Left lung (tissue), 10 donors: ENCODE data around the gene GRSF1. TPM values are rescaled to one million over a fixed set of nuclear protein-coding genes. Genes with fewer than 3 reads are reported as not detected.
"Not testable (repeated sequence)": the region's sequence is repeated elsewhere in the genome, so short reads cannot be mapped to it uniquely, and the experiment has no call there.

Source experiments
- ATAC-seq: fragments of 200-7000 bp; cut with Tn5 transposase; one replicate; pipeline ENCODE4 v1.9.1; 2020; ENCODE audit warnings: moderate library complexity
- DNase-seq, 4 donors: peaks; one replicate each; pipeline ENCODE4 v3.0.0-alpha.2; 2013 to 2020
- H3K27ac ChIP-seq, 2 donors: fragments of 200-600 bp; sonication (generic) in 1 of 2; one replicate each; pipeline versions ENCODE4 v1.5.0 to v1.8.0; 2020 to 2021
- H3K27me3 ChIP-seq, 2 donors: fragments of 200-600 bp; sonication (generic) in 1 of 2; one replicate each; pipeline versions ENCODE4 v1.5.0 to v1.8.0; 2020 to 2021
- H3K36me3 ChIP-seq, 2 donors: fragments of 200-600 bp; sonication (generic) in 1 of 2; one replicate each; pipeline versions ENCODE4 v1.5.0 to v1.8.0; 2020 to 2021
- H3K4me1 ChIP-seq, 2 donors: fragments of 200-600 bp; one replicate each; pipeline ENCODE4 v1.8.0; 2021
- H3K4me3 ChIP-seq, 2 donors: fragments of 200-600 bp; sonication (generic) in 1 of 2; one replicate each; pipeline versions ENCODE4 v1.5.0 to v1.8.0; 2020 to 2021; ENCODE audit warnings: mild to moderate bottlenecking in 1 of 2
- H3K9me3 ChIP-seq, 2 donors: fragments of 200-600 bp; sonication (generic) in 1 of 2; one replicate each; pipeline versions ENCODE4 v1.5.0 to v1.8.0; 2020 to 2021
- intact Hi-C, 2 donors: fragments of 100-400 bp; cut with DNase I; formaldehyde crosslinking; loops; one replicate each; pipeline versions ENCODE4 v1.11.2 to v1.14.2; 2022
- polyA plus RNA-seq, 6 donors: library from polyadenylated mRNA; unstranded; fragments of 120-200 nt; gene quantifications; one replicate each; pipeline ENCODE4 v1.2.1, GENCODE V29; 2013; ENCODE audit not compliant: insufficient read length in 6 of 6
- total RNA-seq, 2 donors: library from RNA; stranded (reverse); fragmentation: NEBNext Ultra II Directional; extraction: Animal tissue kit (Norgen Biotek cat#: 25700); gene quantifications; one replicate each; pipeline ENCODE4 v1.2.1, GENCODE V29; 2021
- TF ChIP-seq, protein P1 (sequence below), 2 donors: fragments of 200-600 bp; sonication (generic) in 1 of 2; IDR thresholded peaks; one replicate each; pipeline versions ENCODE4 v1.5.0 to v1.8.0; 2021; ENCODE audit warnings: antibody characterized with exemption in 2 of 2
- donor health status: DM: no; HTN: yes; CAD: no.
- donor health status: DM: no; HTN: no; CAD: no.

The GRSF1 gene
- total and polyA plus RNA-seq, 8 donors: 60.3 to 143 (median 128) TPM

DNA sequence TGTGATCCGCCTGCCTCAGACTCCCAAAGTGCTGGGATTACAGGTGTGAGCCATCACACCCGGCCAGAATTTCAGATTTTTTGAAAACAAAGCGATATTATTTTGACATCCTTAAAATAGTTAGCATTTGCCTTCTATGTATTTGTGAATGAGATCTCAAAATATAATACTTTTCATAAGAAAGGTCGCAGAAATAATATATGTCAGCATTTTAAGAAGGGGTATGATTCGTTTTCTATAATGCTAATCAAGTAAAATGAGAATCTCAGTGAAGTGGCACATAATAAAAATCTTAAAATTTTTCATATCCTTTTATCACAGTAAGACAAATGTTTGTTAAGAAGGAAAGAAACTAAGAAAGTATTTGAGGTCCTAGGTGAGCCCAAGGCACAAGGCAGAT is 52.2 kb downstream of the GRSF1 start:
- Histone ChIP-seq H3K27me3 (no peaks in the 10 kb centered on the region), H3K4me3 (no peak overlapping the region), H3K4me1 (no peaks in the 10 kb centered on the region), H3K36me3 (peaks cover 0 to 55% of the 10 kb centered on the region in 2 donors), H3K27ac (no peak overlapping the region), H3K9me3 (no peaks in the 10 kb centered on the region)
- ATAC-seq (no peak), DNase-seq (no peak)
- intact Hi-C loops: no loop called here
- TF ChIP-seq, protein P1, sequence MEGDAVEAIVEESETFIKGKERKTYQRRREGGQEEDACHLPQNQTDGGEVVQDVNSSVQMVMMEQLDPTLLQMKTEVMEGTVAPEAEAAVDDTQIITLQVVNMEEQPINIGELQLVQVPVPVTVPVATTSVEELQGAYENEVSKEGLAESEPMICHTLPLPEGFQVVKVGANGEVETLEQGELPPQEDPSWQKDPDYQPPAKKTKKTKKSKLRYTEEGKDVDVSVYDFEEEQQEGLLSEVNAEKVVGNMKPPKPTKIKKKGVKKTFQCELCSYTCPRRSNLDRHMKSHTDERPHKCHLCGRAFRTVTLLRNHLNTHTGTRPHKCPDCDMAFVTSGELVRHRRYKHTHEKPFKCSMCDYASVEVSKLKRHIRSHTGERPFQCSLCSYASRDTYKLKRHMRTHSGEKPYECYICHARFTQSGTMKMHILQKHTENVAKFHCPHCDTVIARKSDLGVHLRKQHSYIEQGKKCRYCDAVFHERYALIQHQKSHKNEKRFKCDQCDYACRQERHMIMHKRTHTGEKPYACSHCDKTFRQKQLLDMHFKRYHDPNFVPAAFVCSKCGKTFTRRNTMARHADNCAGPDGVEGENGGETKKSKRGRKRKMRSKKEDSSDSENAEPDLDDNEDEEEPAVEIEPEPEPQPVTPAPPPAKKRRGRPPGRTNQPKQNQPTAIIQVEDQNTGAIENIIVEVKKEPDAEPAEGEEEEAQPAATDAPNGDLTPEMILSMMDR (IDR thresholded peaks at IDR 0.05): no peak

DNA sequence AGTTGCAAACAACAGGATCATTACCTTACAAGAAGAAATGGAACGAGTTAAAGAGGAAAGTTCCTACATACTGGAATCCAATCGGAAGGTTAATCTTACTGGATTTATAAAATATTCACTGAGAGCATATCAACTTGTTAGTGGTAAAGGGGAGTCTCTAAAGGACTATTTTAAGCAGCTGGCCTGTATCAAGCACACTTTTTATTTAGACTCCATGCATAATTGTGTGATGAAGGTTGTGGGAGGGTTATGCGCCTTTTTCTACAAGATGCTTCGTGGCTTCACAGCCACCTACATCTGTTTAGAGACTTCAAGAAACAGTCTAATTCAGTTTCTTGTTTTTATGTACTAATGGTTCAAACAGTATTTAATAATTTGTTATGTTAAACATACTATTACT is 56.6 kb downstream of the GRSF1 start:
- TF ChIP-seq, protein P1 (IDR thresholded peaks at IDR 0.05): no peak
- Histone ChIP-seq H3K27ac (no peak overlapping the region), H3K9me3 (no peaks in the 10 kb centered on the region), H3K4me3 (no peak overlapping the region), H3K4me1 (peaks cover 0 to 10% of the 10 kb centered on the region in 2 donors), H3K27me3 (no peaks in the 10 kb centered on the region), H3K36me3 (peaks cover 0 to 39% of the 10 kb centered on the region in 2 donors)
- intact Hi-C loops: no loop called here
- DNase-seq (peak in 2 of 4 donors; percentile 44 to 51), ATAC-seq (no peak)

DNA sequence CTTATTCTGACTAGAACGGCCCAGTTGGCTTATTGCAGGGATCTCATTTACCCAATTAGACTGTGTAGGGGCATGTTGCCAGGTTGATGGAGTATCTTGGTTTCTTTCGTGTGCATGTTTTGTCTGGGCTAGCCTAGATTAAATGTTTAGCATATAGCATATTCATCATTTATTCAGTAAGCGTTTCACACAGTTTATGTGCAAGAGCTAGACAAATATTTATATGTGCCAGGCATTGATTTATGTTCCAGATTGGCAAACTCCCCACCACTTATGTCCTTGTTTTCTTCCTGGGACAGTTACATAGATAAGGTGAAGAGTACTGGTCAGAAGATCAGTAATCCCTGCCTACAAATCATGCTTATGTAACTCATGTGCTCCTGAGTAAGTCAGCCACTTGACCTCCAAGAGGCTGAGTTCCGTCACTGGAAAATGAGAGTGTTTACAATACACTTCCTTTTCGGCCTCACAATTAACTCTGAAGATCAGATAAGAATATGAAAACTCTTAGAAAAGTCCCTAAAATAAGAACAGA is 60.7 kb downstream of the GRSF1 start:
- Histone ChIP-seq H3K27ac (peak overlapping the region in 1 of 2 donors; percentile 76), H3K4me3 (no peak overlapping the region), H3K4me1 (peaks cover 6 to 10% of the 10 kb centered on the region in 2 donors), H3K9me3 (no peaks in the 10 kb centered on the region), H3K36me3 (peaks cover 0 to 29% of the 10 kb centered on the region in 2 donors), H3K27me3 (no peaks in the 10 kb centered on the region)
- TF ChIP-seq, protein P1 (IDR thresholded peaks at IDR 0.05): no peak
- intact Hi-C loops: no loop called here
- ATAC-seq: peak; percentile 90
- peak in 3 of 4 donors; percentile 46 to 75 (median 48) for DNase-seq

DNA sequence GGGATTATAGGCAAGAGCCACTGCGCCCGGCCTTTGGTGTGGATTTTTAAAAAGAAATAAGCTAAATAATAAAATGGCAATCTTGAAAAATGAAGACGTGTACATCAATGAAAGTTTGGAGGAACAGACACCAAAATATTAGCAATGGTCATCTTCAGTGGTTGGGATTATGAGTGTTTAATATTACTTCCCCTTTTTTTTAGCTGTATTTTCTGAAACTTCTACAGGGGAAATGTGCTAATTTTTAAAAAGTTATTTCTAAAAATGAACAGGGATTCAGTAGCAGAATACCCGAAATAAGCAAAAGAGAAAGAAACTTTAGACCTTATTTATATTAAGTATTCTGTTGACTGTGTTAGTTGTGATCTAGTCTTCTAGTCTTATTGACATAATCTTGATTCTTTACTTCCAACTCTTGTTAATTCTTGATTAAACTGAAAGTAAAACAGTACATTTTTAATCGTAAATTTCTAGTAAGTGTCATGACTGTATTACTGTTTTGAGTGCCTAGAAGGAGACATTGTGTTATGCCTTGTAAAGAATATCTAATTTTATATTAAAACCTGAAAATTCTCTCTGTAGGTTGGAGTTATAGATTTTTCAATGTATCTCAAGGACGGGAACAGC is 66.6 kb downstream of the GRSF1 start:
- Histone ChIP-seq H3K4me3 (no peak overlapping the region), H3K9me3 (no peaks in the 10 kb centered on the region), H3K27me3 (no peaks in the 10 kb centered on the region), H3K36me3 (peaks cover 0 to 43% of the 10 kb centered on the region in 2 donors), H3K4me1 (peaks cover 0 to 6% of the 10 kb centered on the region in 2 donors), H3K27ac (no peak overlapping the region)
- TF ChIP-seq, protein P1 (IDR thresholded peaks at IDR 0.05): no peak
- intact Hi-C loops: no loop called here
- ATAC-seq (no peak), DNase-seq (no peak)

DNA sequence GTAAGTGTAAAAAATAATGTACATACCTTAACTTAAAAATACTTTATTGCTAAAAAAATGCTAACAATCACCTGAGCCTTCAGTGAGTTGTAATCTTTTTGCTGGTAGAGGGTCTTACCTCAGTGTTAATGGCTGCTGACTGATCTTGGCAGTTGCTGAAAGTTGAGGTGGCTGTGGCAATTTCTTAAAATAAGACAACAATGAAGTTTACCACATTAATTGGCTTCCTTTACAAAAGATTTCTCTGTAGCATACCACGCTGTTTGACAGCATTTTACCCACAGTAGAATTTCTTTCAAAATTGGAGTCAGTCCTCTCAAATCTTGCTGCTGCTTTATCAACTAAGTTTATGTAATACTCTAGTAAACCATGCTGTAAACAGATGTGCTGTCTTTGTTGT is 70.3 kb downstream of the GRSF1 start:
- intact Hi-C loops, H3K9me3 ChIP-seq, ATAC-seq, H3K4me1 ChIP-seq, H3K4me3 ChIP-seq, H3K27ac ChIP-seq, DNase-seq, H3K27me3 ChIP-seq: not testable (repeated sequence)
- peaks cover 0 to 54% of the 10 kb centered on the region in 2 donors for H3K36me3 ChIP-seq
